Glomerular visceral epithelial cell (primary cell): ENCODE results near the gene PPAN.

Source experiments
- DNase-seq: peaks from one replicate; pipeline ENCODE4 v3.0.0-alpha.2; 2016; ENCODE audit errors: extremely low spot score

PPAN gene

GRCh38 chr19:10092648-10093294 is 13.4 kb upstream of the PPAN start:
- no peak for DNase-seq

- no peak for DNase-seq
Observed at GRCh38 chr19:10093295-10094186, 12.6 kb upstream of the PPAN start.

- no peak for DNase-seq
Observed at GRCh38 chr19:10095622-10095947, 10.6 kb upstream of the PPAN start.

GRCh38 chr19:10095948-10096614 is 10.1 kb upstream of the PPAN start:
- DNase-seq, result peak; percentile 96

GRCh38 chr19:10096615-10096963 is 9.6 kb upstream of the PPAN start:
- DNase-seq, result no peak

GRCh38 chr19:10100163-10100785 is 5.9 kb upstream of the PPAN start:
- DNase-seq, result no peak

GRCh38 chr19:10102787-10103236 is 3.4 kb upstream of the PPAN start:
- DNase-seq, result no peak

- DNase-seq, result no peak
Observed at GRCh38 chr19:10104130-10104513, 2.0 kb upstream of the PPAN start.

GRCh38 chr19:10104665-10105508 is 1.3 kb upstream of the PPAN start:
- no peak for DNase-seq

- DNase-seq, result no peak
Observed at GRCh38 chr19:10105509-10106099, 558 bp upstream of the PPAN start.

- no peak for DNase-seq
Observed at GRCh38 chr19:10107254-10107653, 1.1 kb downstream of the PPAN start.

GRCh38 chr19:10107817-10108367 is 1.7 kb downstream of the PPAN start:
- DNase-seq, result no peak

GRCh38 chr19:10109528-10109927 is 3.4 kb downstream of the PPAN start:
- DNase-seq, result no peak

GRCh38 chr19:10110076-10110971 is 4.2 kb downstream of the PPAN start:
- DNase-seq, result no peak

GRCh38 chr19:10110972-10111317 is 4.8 kb downstream of the PPAN start:
- no peak for DNase-seq

- DNase-seq, result no peak
Observed at GRCh38 chr19:10111405-10111811, 5.2 kb downstream of the PPAN start, which contains the start of gene P2RY11. Gene P2RY11 (plus strand): TSS chr19:10111693. CDS start chr19:10111722, 29 bp downstream.

- DNase-seq, result peak; percentile 49
Observed at GRCh38 chr19:10112037-10112761, 6.0 kb downstream of the PPAN start.

GRCh38 chr19:10112895-10113591 is 6.9 kb downstream of the PPAN start:
- DNase-seq, result peak; percentile 45
